Measurements from ENCODE around the gene ZCCHC7.
"Not testable (repeated sequence)": the region's sequence is repeated elsewhere in the genome, so short reads cannot be mapped to it uniquely, and the experiment has no call there.

ZCCHC7 gene

GRCh38 chr9:37300620-37301019, 180.2 kb downstream of the ZCCHC7 start:
- H3K4me3 ChIP-seq (ENCODE audit: low read depth, low read length): no peak overlapping the region
- no peak overlapping the region for H3K27ac ChIP-seq
- H3K9me3 ChIP-seq (ENCODE audit: severe bottlenecking): no peaks in the 10 kb centered on the region
- TF ChIP-seq CTCF (IDR thresholded peaks at IDR 0.05; ENCODE audit: low read depth, low read length): no peak
- DNase-seq: no peak
- H3K36me3 ChIP-seq: no peaks in the 10 kb centered on the region; the same call in 1 of the 2 replicates
- H3K27me3 ChIP-seq (ENCODE audit: insufficient read depth, low read depth, severe bottlenecking): no peaks in the 10 kb centered on the region

GRCh38 chr9:37301042-37301853, 180.9 kb downstream of the ZCCHC7 start:
- TF ChIP-seq CTCF (IDR thresholded peaks at IDR 0.05; ENCODE audit: low read depth, low read length): no peak
- H3K27me3 ChIP-seq (ENCODE audit: insufficient read depth, low read depth, severe bottlenecking): no peaks in the 10 kb centered on the region
- no peaks in the 10 kb centered on the region; the same call in 1 of the 2 replicates for H3K36me3 ChIP-seq
- H3K9me3 ChIP-seq (ENCODE audit: severe bottlenecking): no peaks in the 10 kb centered on the region
- DNase-seq: no peak
- no peak overlapping the region for H3K27ac ChIP-seq
- no peak overlapping the region for H3K4me3 ChIP-seq (ENCODE audit: low read depth, low read length)

- H3K9me3 ChIP-seq (ENCODE audit: severe bottlenecking): no peaks in the 10 kb centered on the region
- H3K27ac ChIP-seq: no peak overlapping the region
- no peak overlapping the region for H3K4me3 ChIP-seq (ENCODE audit: low read depth, low read length)
- no peaks in the 10 kb centered on the region for H3K27me3 ChIP-seq (ENCODE audit: insufficient read depth, low read depth, severe bottlenecking)
- DNase-seq: no peak
- peaks cover under 1% of the 10 kb centered on the region for H3K36me3 ChIP-seq
- TF ChIP-seq CTCF (IDR thresholded peaks at IDR 0.05; ENCODE audit: low read depth, low read length): no peak
Measured at GRCh38 chr9:37301854-37302172, 181.4 kb downstream of the ZCCHC7 start.

- TF ChIP-seq CTCF (IDR thresholded peaks at IDR 0.05; ENCODE audit: low read depth, low read length): no peak
- H3K27ac ChIP-seq: no peak overlapping the region
- no peaks in the 10 kb centered on the region for H3K9me3 ChIP-seq (ENCODE audit: severe bottlenecking)
- H3K4me3 ChIP-seq (ENCODE audit: low read depth, low read length): no peak overlapping the region
- no peak for DNase-seq
- peaks cover 5% of the 10 kb centered on the region for H3K36me3 ChIP-seq
- no peaks in the 10 kb centered on the region for H3K27me3 ChIP-seq (ENCODE audit: insufficient read depth, low read depth, severe bottlenecking)
Measured at GRCh38 chr9:37302277-37302676, 181.9 kb downstream of the ZCCHC7 start.

GRCh38 chr9:37303272-37303671, 182.9 kb downstream of the ZCCHC7 start:
- not testable (repeated sequence) for H3K9me3 ChIP-seq (ENCODE audit: severe bottlenecking); H3K4me3 ChIP-seq (ENCODE audit: low read depth, low read length); DNase-seq; H3K27me3 ChIP-seq (ENCODE audit: insufficient read depth, low read depth, severe bottlenecking); H3K36me3 ChIP-seq; H3K27ac ChIP-seq

- Histone ChIP-seq H3K9me3 (ENCODE audit: severe bottlenecking) (no peaks in the 10 kb centered on the region), H3K27me3 (ENCODE audit: insufficient read depth, low read depth, severe bottlenecking) (no peaks in the 10 kb centered on the region), H3K27ac (no peak overlapping the region), H3K36me3 (peaks cover 11% of the 10 kb centered on the region), H3K4me3 (ENCODE audit: low read depth, low read length) (no peak overlapping the region)
- DNase-seq: no peak
- peak; percentile 46; the same call in 1 of the 2 replicates for TF ChIP-seq CTCF (IDR thresholded peaks at IDR 0.05; ENCODE audit: low read depth, low read length)
Measured at GRCh38 chr9:37309136-37309535, 188.8 kb downstream of the ZCCHC7 start.
